ENCODE results near the gene DCC.

The DCC gene

GRCh38 chr18:52367953-52368742 is 28.2 kb downstream of the DCC start:
- no peak for DNase-seq

GRCh38 chr18:52370841-52371240 is 30.8 kb downstream of the DCC start:
- TF ChIP-seq POLR2A (IDR thresholded peaks at IDR 0.05; ENCODE audit: low read length) (no peak), GATA1 (IDR thresholded peaks at IDR 0.05; ENCODE audit: low read depth, low read length) (no peak)
- DNase-seq: no peak

More at GRCh38 chr18:52367953-52368742, 28.2 kb downstream of the DCC start:
- TF ChIP-seq GATA1 (IDR thresholded peaks at IDR 0.05; ENCODE audit: low read depth, low read length) (no peak), POLR2A (IDR thresholded peaks at IDR 0.05; ENCODE audit: low read length) (no peak)

- DNase-seq: no peak
- TF ChIP-seq POLR2A (IDR thresholded peaks at IDR 0.05; ENCODE audit: low read length): no peak
- TF ChIP-seq GATA1 (IDR thresholded peaks at IDR 0.05; ENCODE audit: low read depth, low read length): no peak
Observed at GRCh38 chr18:52376104-52376503, 36.1 kb downstream of the DCC start.

- no peak for TF ChIP-seq POLR2A (IDR thresholded peaks at IDR 0.05; ENCODE audit: low read length)
- no peak for TF ChIP-seq GATA1 (IDR thresholded peaks at IDR 0.05; ENCODE audit: low read depth, low read length)
- DNase-seq: no peak
Observed at GRCh38 chr18:52377094-52377493, 37.1 kb downstream of the DCC start.

GRCh38 chr18:52386306-52386705 is 46.3 kb downstream of the DCC start:
- no peak for DNase-seq
- TF ChIP-seq GATA1 (IDR thresholded peaks at IDR 0.05; ENCODE audit: low read depth, low read length) (no peak), POLR2A (IDR thresholded peaks at IDR 0.05; ENCODE audit: low read length) (no peak)

- DNase-seq: no peak
- TF ChIP-seq POLR2A (IDR thresholded peaks at IDR 0.05; ENCODE audit: low read length) (no peak), GATA1 (IDR thresholded peaks at IDR 0.05; ENCODE audit: low read depth, low read length) (no peak)
Observed at GRCh38 chr18:52387175-52387574, 47.2 kb downstream of the DCC start.

- DNase-seq: no peak
- TF ChIP-seq GATA1 (IDR thresholded peaks at IDR 0.05; ENCODE audit: low read depth, low read length) (no peak), POLR2A (IDR thresholded peaks at IDR 0.05; ENCODE audit: low read length) (no peak)
Observed at GRCh38 chr18:52391810-52392559, 52.0 kb downstream of the DCC start.

- no peak for TF ChIP-seq POLR2A (IDR thresholded peaks at IDR 0.05; ENCODE audit: low read length)
- TF ChIP-seq GATA1 (IDR thresholded peaks at IDR 0.05; ENCODE audit: low read depth, low read length): no peak
- no peak for DNase-seq
Observed at GRCh38 chr18:52394602-52395001, 54.6 kb downstream of the DCC start.

- TF ChIP-seq POLR2A (IDR thresholded peaks at IDR 0.05; ENCODE audit: low read length) (no peak), GATA1 (IDR thresholded peaks at IDR 0.05; ENCODE audit: low read depth, low read length) (no peak)
- DNase-seq: no peak
Observed at GRCh38 chr18:52395146-52395852, 55.3 kb downstream of the DCC start.

GRCh38 chr18:52401236-52401635 is 61.2 kb downstream of the DCC start:
- DNase-seq: no peak
- TF ChIP-seq GATA1 (IDR thresholded peaks at IDR 0.05; ENCODE audit: low read depth, low read length) (no peak), POLR2A (IDR thresholded peaks at IDR 0.05; ENCODE audit: low read length) (no peak)

GRCh38 chr18:52402814-52403213 is 62.8 kb downstream of the DCC start:
- TF ChIP-seq GATA1 (IDR thresholded peaks at IDR 0.05; ENCODE audit: low read depth, low read length) (no peak), POLR2A (IDR thresholded peaks at IDR 0.05; ENCODE audit: low read length) (no peak)
- DNase-seq: no peak

GRCh38 chr18:52403291-52404021 is 63.5 kb downstream of the DCC start:
- TF ChIP-seq GATA1 (IDR thresholded peaks at IDR 0.05; ENCODE audit: low read depth, low read length) (no peak), POLR2A (IDR thresholded peaks at IDR 0.05; ENCODE audit: low read length) (no peak)
- DNase-seq: no peak

- no peak for TF ChIP-seq GATA1 (IDR thresholded peaks at IDR 0.05; ENCODE audit: low read depth, low read length)
- TF ChIP-seq POLR2A (IDR thresholded peaks at IDR 0.05; ENCODE audit: low read length): no peak
- no peak for DNase-seq
Observed at GRCh38 chr18:52408800-52409302, 68.9 kb downstream of the DCC start.
